ENCODE measurements around the gene IDH3G. TPM values are rescaled to one million over a fixed set of nuclear protein-coding genes. Genes with fewer than 3 reads are reported as not detected.

IDH3G gene
- total and polyA plus RNA-seq, 2 of the 8 experiments (the other 6 are each of a cell fraction or from before 2014, with no cell fraction given): 39.4 to 66.7 TPM

DNA sequence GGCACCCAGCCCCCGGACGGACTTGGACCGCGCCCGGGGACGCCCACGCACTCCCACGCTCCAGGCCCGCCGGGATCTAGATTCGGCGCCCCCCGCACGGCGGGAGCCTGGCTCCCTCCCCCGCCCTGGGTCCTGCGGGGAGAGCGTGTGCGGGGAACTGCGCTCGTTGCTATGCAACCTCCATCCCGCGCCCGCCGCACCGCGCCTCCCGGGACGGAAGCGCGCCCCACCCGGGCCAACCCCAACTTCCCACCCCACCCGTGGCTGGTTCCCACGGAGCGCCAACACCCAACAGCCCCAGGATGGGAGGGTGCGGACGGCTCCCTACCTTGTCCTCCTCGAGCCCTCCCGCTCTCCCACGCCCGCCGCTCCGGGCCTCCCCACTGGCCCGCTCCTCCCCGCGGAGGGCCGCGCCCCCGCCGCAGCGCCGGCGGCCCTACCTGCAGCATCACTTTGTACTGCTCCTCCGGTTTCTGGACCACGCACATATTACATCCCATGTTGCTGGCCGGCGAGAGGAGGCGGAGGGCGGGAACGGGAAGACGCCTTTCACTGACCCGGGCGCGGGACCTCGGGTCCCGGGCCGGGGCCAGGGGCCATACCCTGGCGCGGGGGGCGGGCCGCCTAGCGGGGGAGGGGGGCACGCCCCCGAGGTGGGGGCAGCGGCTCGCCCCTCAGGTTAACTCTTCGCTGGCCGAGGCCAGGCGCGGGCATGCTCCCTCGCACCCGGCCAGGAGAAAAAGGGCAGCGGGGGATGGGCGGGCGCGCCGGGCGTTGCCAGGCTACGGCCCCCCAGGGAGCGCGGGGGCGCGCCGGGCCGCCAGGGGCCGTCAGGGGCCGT lies 35.8 kb upstream of the IDH3G start, which contains the start of gene PDZD4:
Gene PDZD4 (minus strand): TSS at position 746 of the 841 bp plus-strand sequence. CDS start 246 bp downstream, at position 500.
- ChIA-PET POLR2A (ENCODE audit: partially characterized antibody) (interaction anchor here (3.6 kb wide), 1 partner anchor 11 kb away, joined by 23 read pairs; no protein-coding TSS in a partner anchor), CTCF (ENCODE audit: partially characterized antibody) (no interaction called here)
- Histone ChIP-seq H2BK20ac (ENCODE audit: low read length) (no peak within 1 kb of the TSS), H3K4me1 (replicated peaks in 1 of 4; ENCODE audit: control insufficient read depth in 3 of 4, insufficient read depth in 4 of 4, low read length in 3 of 4) (peaks cover 6 to 20% (median 11%) of the 10 kb centered on the region in 4 experiments; a peak in 6 of 7 replicates), H3K79me2 (ENCODE audit: control insufficient read depth in 1 of 2, insufficient read depth in 2 of 2, low read length in 2 of 2) (peaks cover 15 to 42% of the 10 kb centered on the region in 2 experiments; a peak in 3 of 4 replicates), H2BK12ac (ENCODE audit: low read depth, low read length) (no peak within 1 kb of the TSS), H4K5ac (ENCODE audit: insufficient read length, low read depth, low read length) (no peak within 1 kb of the TSS), H4K8ac (ENCODE audit: extremely low read depth, insufficient read depth, low read length) (peak within 1 kb of the TSS; percentile 79), H2AK5ac (ENCODE audit: low read depth, low read length) (no peak within 1 kb of the TSS), H3K27ac (ENCODE audit: low read depth, low read length) (no peak within 1 kb of the TSS; the same call in 1 of the 2 replicates), H3K27me3 (replicated peaks in 1 of 4; ENCODE audit: control insufficient read depth in 3 of 4, extremely low read depth in 1 of 4, insufficient read depth in 3 of 4, low read length in 3 of 4) (peaks cover 0 to 6% (median 2%) of the 10 kb centered on the region in 4 experiments; a peak in 3 of 7 replicates), H2BK120ac (replicated peaks; ENCODE audit: low read depth, low read length) (no peak within 1 kb of the TSS), H3K18ac (ENCODE audit: extremely low read depth, low read length) (peak within 1 kb of the TSS; percentile 90), H3K9ac (replicated peaks in 1 of 4; ENCODE audit: extremely low read depth in 1 of 4, low read depth in 3 of 4, low read length in 3 of 4) (peak within 1 kb of the TSS in 3 of 4 experiments; percentile 13 to 43 (median 24); a peak in 4 of 7 replicates), H3K23ac (ENCODE audit: insufficient read length) (no peak within 1 kb of the TSS), H3K4me2 (ENCODE audit: insufficient read depth in 1 of 2, low read depth in 2 of 2, low read length in 2 of 2) (peak within 1 kb of the TSS; percentile 75 to 79), H4K91ac (replicated peaks; ENCODE audit: insufficient read length, low read length) (no peak within 1 kb of the TSS), H3K56ac (replicated peaks; ENCODE audit: insufficient read length, low read depth, low read length) (peak within 1 kb of the TSS; percentile 59), H2AFZ (ENCODE audit: low read length) (no peak within 1 kb of the TSS), H3K4ac (replicated peaks; ENCODE audit: insufficient read length, low read depth, low read length) (no peak within 1 kb of the TSS), H3K79me1 (ENCODE audit: low read depth, low read length) (no peaks in the 10 kb centered on the region), H3K23me2 (ENCODE audit: low read depth, low read length) (no peaks in the 10 kb centered on the region), H3K4me3 (ENCODE audit: extremely low read depth in 1 of 4, insufficient read depth in 2 of 4, low read depth in 3 of 4, low read length in 4 of 4) (peak within 1 kb of the TSS; percentile 52 to 78 (median 58)), H3K36me3 (ENCODE audit: control insufficient read depth in 2 of 4, insufficient read depth in 4 of 4, low read length in 3 of 4) (no peaks in the 10 kb centered on the region), H2BK5ac (ENCODE audit: low read depth, low read length) (peak within 1 kb of the TSS; percentile 87), H3K14ac (ENCODE audit: insufficient read length) (no peak within 1 kb of the TSS), H2BK15ac (ENCODE audit: low read length) (no peak within 1 kb of the TSS), H4K20me1 (replicated peaks in 1 of 2; ENCODE audit: control insufficient read depth in 1 of 2, insufficient read depth in 2 of 2, low read length in 2 of 2) (no peaks in the 10 kb centered on the region), H3K9me3 (ENCODE audit: insufficient read depth in 2 of 2, low read depth in 1 of 2, low read length in 1 of 2) (no peaks in the 10 kb centered on the region)
- DNase-seq (ENCODE audit: low read depth in 1 of 2, low spot score in 2 of 2) (peak in 1 of 2 experiments; percentile 67), FAIRE-seq (no peak)
- TF ChIP-seq KDM4A (IDR thresholded peaks at IDR 0.05; ENCODE audit: low read depth, low read length, severe bottlenecking) (peak; percentile 3), CREB1 (IDR thresholded peaks at IDR 0.05) (no peak)
- 0% methylated on average over 8 of the region's 97 CpGs; no CpG with 5 or more reads in 1 of the 2 experiments for WGBS, 2 experiments (ENCODE audit: extremely low coverage in 1 of 2, insufficient coverage in 1 of 2, insufficient read length in 1 of 2, insufficient replicate concordance in 2 of 2, low coverage in 1 of 2, low lambda C conversion rate in 2 of 2, missing lambda C conversion rate in 1 of 2)

Data from H1 (cell line).